K562 (cell line): ENCODE measurements around the gene CDK11A. TPM values are rescaled to one million over a fixed set of nuclear protein-coding genes. Genes with fewer than 3 reads are reported as not detected.

Experiments
- ATAC-seq: fragments of 200-7000 bp; cut with Tn5 transposase; 3 replicates; pipeline ENCODE4 v1.9.1; 2020; ENCODE audit warnings: moderate library complexity
- BruUV-seq: library from RNA; stranded (reverse); fragments of 400-500 nt; replicated peaks from 2 replicates; lab custom pipeline; 2021; lab: Mats Ljungman, UMichigan
- CTCF ChIA-PET: fragments of 300-600 bp; formaldehyde crosslinking; extraction: SDS; loops from one replicate; lab custom pipeline; 2021; ENCODE audit warnings: low intra/inter-chr PET ratio; lab: Yijun Ruan, JAX
- POLR2A ChIA-PET: fragments of 300-600, 350-650 bp; sonication (Branson Sonifier 250); formaldehyde crosslinking; extraction: SDS; loops from one replicate; lab custom pipeline; 2021; ENCODE audit warnings: antibody characterized with exemption, inconsistent platforms; lab: Yijun Ruan, JAX
- DNase-seq, 4 experiments: peaks; one replicate each; pipeline versions ENCODE4 v3.0.0 to v3.0.0-alpha.2; 2011 to 2018; ENCODE audit warnings: low spot score in 3 of 4, mixed read lengths in 3 of 4; ENCODE audit errors: extremely low read depth in 1 of 4
- FAIRE-seq: peaks from 2 replicates; lab custom pipeline; 2011; peaks lifted over from hg19 to GRCh38; lab: Jason Lieb, UNC
- H2AFZ ChIP-seq: 2 replicates; pipeline ENCODE4 v1.6.0; 2011; ENCODE audit warnings: low read depth, low read length, control low read depth, inconsistent platforms
- H3K27ac ChIP-seq: fragments of 200-600 bp; 3 replicates; pipeline ENCODE4 v1.8.0; 2011; ENCODE audit warnings: low read depth, mild to moderate bottlenecking, control low read depth, inconsistent platforms, low read length, moderate library complexity, mixed read lengths; ENCODE audit errors: extremely low read depth
- H3K27me3 ChIP-seq, 2 experiments: fragments of 300-600 bp in 1 of 2; 2 replicates in 1 of 2; 3 replicates in 1 of 2; pipeline versions ENCODE4 v1.6.0 to v1.8.0; 2011; ENCODE audit warnings: inconsistent platforms in 2 of 2, low read length in 2 of 2, mild to moderate bottlenecking in 1 of 2, mixed read lengths in 1 of 2, moderate library complexity in 1 of 2; ENCODE audit not compliant: control insufficient read depth in 2 of 2, insufficient read depth in 2 of 2
- H3K36me3 ChIP-seq: fragments of 300-600 bp; 3 replicates; pipeline ENCODE4 v1.8.0; 2011; ENCODE audit warnings: mild to moderate bottlenecking, low read length, inconsistent platforms; ENCODE audit not compliant: control insufficient read depth, insufficient read depth
- H3K4me1 ChIP-seq, 2 experiments: fragments of 200-600 bp in 1 of 2; replicated peaks in 1 of 2; 2 replicates in 1 of 2; 3 replicates in 1 of 2; pipeline versions ENCODE4 v1.5.1 to v1.8.0; 2011; ENCODE audit warnings: inconsistent platforms in 2 of 2, low read length in 2 of 2, mild to moderate bottlenecking in 1 of 2, mixed read lengths in 1 of 2, moderate library complexity in 1 of 2; ENCODE audit not compliant: control insufficient read depth in 2 of 2, insufficient read depth in 2 of 2
- H3K4me2 ChIP-seq: 2 replicates; pipeline ENCODE4 v1.6.1; 2011; ENCODE audit warnings: low read length, control low read depth, inconsistent platforms, mixed read lengths; ENCODE audit not compliant: insufficient read depth
- H3K4me3 ChIP-seq: fragments of 200-600 bp; sonication (generic), shearing (Covaris generic); 2 replicates; pipeline ENCODE4 v1.5.1; 2016; ENCODE audit warnings: control low read depth, inconsistent platforms
- H3K79me2 ChIP-seq: fragments of 200-600 bp; 3 replicates; pipeline ENCODE4 v1.8.0; 2011; ENCODE audit warnings: low read length, inconsistent platforms; ENCODE audit not compliant: control insufficient read depth, insufficient read depth
- H3K9ac ChIP-seq, 2 experiments: 2 replicates each; pipeline versions ENCODE4 v1.6.0 to v1.6.1; 2011; ENCODE audit warnings: low read depth in 2 of 2, low read length in 2 of 2, control low read depth in 1 of 2, inconsistent platforms in 1 of 2, mild to moderate bottlenecking in 1 of 2, mixed read lengths in 1 of 2; ENCODE audit not compliant: insufficient read depth in 1 of 2
- H3K9me1 ChIP-seq: one replicate; pipeline ENCODE4 v1.6.0; 2011; ENCODE audit warnings: inconsistent platforms, mild to moderate bottlenecking, low read length, moderate library complexity; ENCODE audit not compliant: control insufficient read depth, insufficient read depth
- H3K9me3 ChIP-seq: replicated peaks from 2 replicates; pipeline ENCODE4 v1.5.1; 2011; ENCODE audit warnings: low read depth, low read length, inconsistent platforms; ENCODE audit not compliant: control insufficient read depth, insufficient read depth
- H4K20me1 ChIP-seq: replicated peaks from 2 replicates; pipeline ENCODE4 v1.6.1; 2011; ENCODE audit warnings: low read length, inconsistent platforms, mixed read lengths; ENCODE audit not compliant: control insufficient read depth, insufficient read depth
- ZEB2 ChIP-seq: fragments of 450-650 bp; IDR thresholded peaks from 2 replicates; pipeline ENCODE4 v1.6.1; 2016
- ZSCAN29 ChIP-seq: fragments of 450-650 bp; IDR thresholded peaks from 2 replicates; pipeline ENCODE4 v1.6.1; 2017
- WGBS: fragments of 100-300 bp; shearing (Covaris generic); methylation state at CpG from one replicate; pipeline ENCODE4 v1.1.6; 2016; ENCODE audit warnings: low coverage, mixed read lengths; ENCODE audit not compliant: insufficient coverage; ENCODE audit errors: missing lambda C conversion rate; 5-methylcytosine and 5-hydroxymethylcytosine counted together
- in situ Hi-C: fragments of 300-500 bp; cut with MboI; formaldehyde crosslinking; loops from 4 replicates; pipeline ENCODE4 v1.15.0; 2018; ENCODE audit warnings: inconsistent platforms, mixed read lengths
- intact Hi-C: fragments of 100-400 bp; cut with micrococcal nuclease; formaldehyde crosslinking; loops from 2 replicates; pipeline ENCODE4 v1.14.2; 2022
- polyA plus RNA-seq, 8 experiments: library from polyadenylated mRNA; depleted of rRNA in 4 of 8; stranded (reverse) in 5 of 8; unstranded in 3 of 8; fragments of >200 nt; fragmentation: Nextera tagmentation in 2 of 8; fragmentation: Illumina TruSeq in 1 of 8; extraction: Ambion mirVana in 2 of 8; extraction: Trizol in 1 of 8; gene quantifications; 2 replicates each; pipeline versions ENCODE4 v1.2.1 to v1.2.3, GENCODE V29; 2011 to 2014; ENCODE audit warnings: inconsistent platforms in 1 of 8, missing spikeins in 1 of 8
- total RNA-seq, 7 experiments: library from RNA; depleted of rRNA in 6 of 7; stranded (reverse); fragments of >200 nt in 6 of 7; fragmentation: Illumina TruSeq in 2 of 7; extraction: Trizol in 2 of 7; gene quantifications; 2 replicates each; pipeline versions ENCODE4 v1.2.1 to v1.2.3, GENCODE V29; 2011 to 2021; ENCODE audit warnings: low replicate concordance in 1 of 7
- TF ChIP-seq, protein P1 (sequence below): fragments of 200-600 bp; sonication (generic); IDR thresholded peaks from one replicate; pipeline ENCODE4 v1.6.1; 2012; ENCODE audit warnings: mild to moderate bottlenecking, low read depth, low read length, inconsistent platforms
- TF ChIP-seq, protein P2 (sequence below), 3 experiments: fragments of 200-800 bp in 1 of 3; sonication (Bioruptor generic) in 1 of 3; sonication (generic) in 1 of 3; formaldehyde crosslinking in 1 of 3; IDR thresholded peaks; 2 replicates each; pipeline versions ENCODE4 v1.6.1 to v1.8.0; 2016 to 2022; ENCODE audit warnings: mild to moderate bottlenecking in 2 of 3, missing compliant biosample characterization in 2 of 3, missing genetic modification characterization in 2 of 3, missing genetic modification reagents in 1 of 3

The CDK11A gene
- total and polyA plus RNA-seq, 9 of the 15 experiments (the other 6 are each of a cell fraction or from before 2014, with no cell fraction given), result 4.5 to 71.0 (median 43.9) TPM

DNA sequence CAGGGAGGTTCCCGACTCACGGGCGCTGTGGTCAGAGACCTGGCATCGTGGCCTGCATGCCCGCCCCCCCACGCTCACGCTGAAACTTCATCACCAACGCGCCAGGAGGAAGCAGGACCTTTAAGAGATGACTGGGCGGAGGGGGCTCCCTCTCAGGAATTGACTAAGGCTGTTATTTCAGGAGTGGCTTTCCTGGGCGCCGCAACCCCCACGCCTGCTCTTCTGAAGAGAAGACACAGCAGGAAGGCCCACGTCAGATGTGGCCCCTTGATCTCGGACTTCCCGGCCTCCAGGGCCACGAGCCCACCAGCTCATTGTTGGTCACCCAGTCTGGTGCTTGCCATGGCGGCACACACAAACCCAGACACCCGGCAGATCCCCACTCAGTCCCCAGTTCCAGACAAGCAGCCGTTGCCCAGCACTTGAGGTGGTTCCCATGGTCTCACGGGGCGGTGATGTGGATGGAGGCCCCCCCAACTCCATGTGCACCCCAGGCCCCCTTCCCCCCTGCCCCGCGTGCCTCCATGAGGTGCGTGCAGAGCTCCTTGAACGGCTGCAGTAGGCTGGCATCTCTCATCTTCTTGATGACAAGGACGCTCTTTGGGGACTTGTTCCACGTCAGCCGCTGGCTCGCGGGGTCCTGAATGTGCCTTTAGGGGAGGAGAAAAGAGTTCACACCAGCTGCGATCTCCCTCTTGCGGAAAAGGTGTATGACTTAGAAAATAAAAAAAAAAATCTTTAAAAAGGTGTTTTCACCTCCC, 32.7 kb upstream of the CDK11A start:
- Histone ChIP-seq H2AFZ (no peak overlapping the region), H3K9ac (peak overlapping the region in 1 of 2 experiments; percentile 78; a peak in 2 of 4 replicates), H3K79me2 (peaks cover 38% of the 10 kb centered on the region), H3K9me1 (peaks cover 9% of the 10 kb centered on the region), H4K20me1 (0 out of 2 replicates have a peak, but pooled peaks cover 5% of the 10 kb centered on the region), H3K9me3 (no peaks in the 10 kb centered on the region), H3K4me3 (no peak overlapping the region), H3K4me1 (peaks cover 16 to 59% of the 10 kb centered on the region in 2 experiments), H3K27ac (no peak overlapping the region), H3K4me2 (no peak overlapping the region), H3K36me3 (peaks cover 97% of the 10 kb centered on the region), H3K27me3 (no peaks in the 10 kb centered on the region)
- WGBS, result 94% methylated on average over 26 of the region's 33 CpGs
- TF ChIP-seq, protein P1, sequence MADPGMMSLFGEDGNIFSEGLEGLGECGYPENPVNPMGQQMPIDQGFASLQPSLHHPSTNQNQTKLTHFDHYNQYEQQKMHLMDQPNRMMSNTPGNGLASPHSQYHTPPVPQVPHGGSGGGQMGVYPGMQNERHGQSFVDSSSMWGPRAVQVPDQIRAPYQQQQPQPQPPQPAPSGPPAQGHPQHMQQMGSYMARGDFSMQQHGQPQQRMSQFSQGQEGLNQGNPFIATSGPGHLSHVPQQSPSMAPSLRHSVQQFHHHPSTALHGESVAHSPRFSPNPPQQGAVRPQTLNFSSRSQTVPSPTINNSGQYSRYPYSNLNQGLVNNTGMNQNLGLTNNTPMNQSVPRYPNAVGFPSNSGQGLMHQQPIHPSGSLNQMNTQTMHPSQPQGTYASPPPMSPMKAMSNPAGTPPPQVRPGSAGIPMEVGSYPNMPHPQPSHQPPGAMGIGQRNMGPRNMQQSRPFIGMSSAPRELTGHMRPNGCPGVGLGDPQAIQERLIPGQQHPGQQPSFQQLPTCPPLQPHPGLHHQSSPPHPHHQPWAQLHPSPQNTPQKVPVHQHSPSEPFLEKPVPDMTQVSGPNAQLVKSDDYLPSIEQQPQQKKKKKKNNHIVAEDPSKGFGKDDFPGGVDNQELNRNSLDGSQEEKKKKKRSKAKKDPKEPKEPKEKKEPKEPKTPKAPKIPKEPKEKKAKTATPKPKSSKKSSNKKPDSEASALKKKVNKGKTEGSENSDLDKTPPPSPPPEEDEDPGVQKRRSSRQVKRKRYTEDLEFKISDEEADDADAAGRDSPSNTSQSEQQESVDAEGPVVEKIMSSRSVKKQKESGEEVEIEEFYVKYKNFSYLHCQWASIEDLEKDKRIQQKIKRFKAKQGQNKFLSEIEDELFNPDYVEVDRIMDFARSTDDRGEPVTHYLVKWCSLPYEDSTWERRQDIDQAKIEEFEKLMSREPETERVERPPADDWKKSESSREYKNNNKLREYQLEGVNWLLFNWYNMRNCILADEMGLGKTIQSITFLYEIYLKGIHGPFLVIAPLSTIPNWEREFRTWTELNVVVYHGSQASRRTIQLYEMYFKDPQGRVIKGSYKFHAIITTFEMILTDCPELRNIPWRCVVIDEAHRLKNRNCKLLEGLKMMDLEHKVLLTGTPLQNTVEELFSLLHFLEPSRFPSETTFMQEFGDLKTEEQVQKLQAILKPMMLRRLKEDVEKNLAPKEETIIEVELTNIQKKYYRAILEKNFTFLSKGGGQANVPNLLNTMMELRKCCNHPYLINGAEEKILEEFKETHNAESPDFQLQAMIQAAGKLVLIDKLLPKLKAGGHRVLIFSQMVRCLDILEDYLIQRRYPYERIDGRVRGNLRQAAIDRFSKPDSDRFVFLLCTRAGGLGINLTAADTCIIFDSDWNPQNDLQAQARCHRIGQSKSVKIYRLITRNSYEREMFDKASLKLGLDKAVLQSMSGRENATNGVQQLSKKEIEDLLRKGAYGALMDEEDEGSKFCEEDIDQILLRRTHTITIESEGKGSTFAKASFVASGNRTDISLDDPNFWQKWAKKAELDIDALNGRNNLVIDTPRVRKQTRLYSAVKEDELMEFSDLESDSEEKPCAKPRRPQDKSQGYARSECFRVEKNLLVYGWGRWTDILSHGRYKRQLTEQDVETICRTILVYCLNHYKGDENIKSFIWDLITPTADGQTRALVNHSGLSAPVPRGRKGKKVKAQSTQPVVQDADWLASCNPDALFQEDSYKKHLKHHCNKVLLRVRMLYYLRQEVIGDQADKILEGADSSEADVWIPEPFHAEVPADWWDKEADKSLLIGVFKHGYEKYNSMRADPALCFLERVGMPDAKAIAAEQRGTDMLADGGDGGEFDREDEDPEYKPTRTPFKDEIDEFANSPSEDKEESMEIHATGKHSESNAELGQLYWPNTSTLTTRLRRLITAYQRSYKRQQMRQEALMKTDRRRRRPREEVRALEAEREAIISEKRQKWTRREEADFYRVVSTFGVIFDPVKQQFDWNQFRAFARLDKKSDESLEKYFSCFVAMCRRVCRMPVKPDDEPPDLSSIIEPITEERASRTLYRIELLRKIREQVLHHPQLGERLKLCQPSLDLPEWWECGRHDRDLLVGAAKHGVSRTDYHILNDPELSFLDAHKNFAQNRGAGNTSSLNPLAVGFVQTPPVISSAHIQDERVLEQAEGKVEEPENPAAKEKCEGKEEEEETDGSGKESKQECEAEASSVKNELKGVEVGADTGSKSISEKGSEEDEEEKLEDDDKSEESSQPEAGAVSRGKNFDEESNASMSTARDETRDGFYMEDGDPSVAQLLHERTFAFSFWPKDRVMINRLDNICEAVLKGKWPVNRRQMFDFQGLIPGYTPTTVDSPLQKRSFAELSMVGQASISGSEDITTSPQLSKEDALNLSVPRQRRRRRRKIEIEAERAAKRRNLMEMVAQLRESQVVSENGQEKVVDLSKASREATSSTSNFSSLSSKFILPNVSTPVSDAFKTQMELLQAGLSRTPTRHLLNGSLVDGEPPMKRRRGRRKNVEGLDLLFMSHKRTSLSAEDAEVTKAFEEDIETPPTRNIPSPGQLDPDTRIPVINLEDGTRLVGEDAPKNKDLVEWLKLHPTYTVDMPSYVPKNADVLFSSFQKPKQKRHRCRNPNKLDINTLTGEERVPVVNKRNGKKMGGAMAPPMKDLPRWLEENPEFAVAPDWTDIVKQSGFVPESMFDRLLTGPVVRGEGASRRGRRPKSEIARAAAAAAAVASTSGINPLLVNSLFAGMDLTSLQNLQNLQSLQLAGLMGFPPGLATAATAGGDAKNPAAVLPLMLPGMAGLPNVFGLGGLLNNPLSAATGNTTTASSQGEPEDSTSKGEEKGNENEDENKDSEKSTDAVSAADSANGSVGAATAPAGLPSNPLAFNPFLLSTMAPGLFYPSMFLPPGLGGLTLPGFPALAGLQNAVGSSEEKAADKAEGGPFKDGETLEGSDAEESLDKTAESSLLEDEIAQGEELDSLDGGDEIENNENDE, result no peak
- TF ChIP-seq, protein P2, sequence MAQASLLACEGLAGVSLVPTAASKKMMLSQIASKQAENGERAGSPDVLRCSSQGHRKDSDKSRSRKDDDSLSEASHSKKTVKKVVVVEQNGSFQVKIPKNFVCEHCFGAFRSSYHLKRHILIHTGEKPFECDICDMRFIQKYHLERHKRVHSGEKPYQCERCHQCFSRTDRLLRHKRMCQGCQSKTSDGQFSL (CRISPR knock-in tag; IDR thresholded peaks at IDR 0.05), result 0 out of 2 replicates have a peak, but pooled peaks have one; percentile 13
- TF ChIP-seq, protein P2 (tag; IDR thresholded peaks at IDR 0.05), result no peak
- TF ChIP-seq ZSCAN29, result no peak
- TF ChIP-seq ZEB2, result no peak
- peak in 1 of 4 experiments; percentile 8 for DNase-seq
- ChIA-PET POLR2A (interaction anchor here (0.7 kb wide), 1 partner anchor 8 kb away, joined by 3 read pairs; no protein-coding TSS in a partner anchor), CTCF (no interaction called here)
- intact Hi-C loops (no loop called here), in situ Hi-C loops (no loop called here)
- ATAC-seq, result no peak
- BruUV-seq, result no TSS peak
- no peak for FAIRE-seq
